Adrenal gland (tissue), 12 donors: ENCODE results near the gene RRP15. TPM values are rescaled to one million over a fixed set of nuclear protein-coding genes. Genes with fewer than 3 reads are reported as not detected.
A peak's percentile ranks its signal among the peaks of the same experiment; 100 is the strongest.

Experiments used
- DNase-seq, 7 donors: peaks; one replicate each; pipeline ENCODE4 v3.0.0-alpha.2; 2019 to 2020
- H3K27ac ChIP-seq, 5 donors: fragments of 200-600 bp; sonication (generic) in 4 of 5; 1 replicate in 3 of 5; 2 replicates in 2 of 5; pipeline versions ENCODE4 v1.5.1 to v1.8.0; 2016 to 2020; ENCODE audit warnings: mild to moderate bottlenecking in 1 of 5
- H3K27me3 ChIP-seq: fragments of 200-600 bp; 2 replicates; pipeline ENCODE4 v1.8.0; 2021
- H3K36me3 ChIP-seq, 2 donors: fragments of 200-600 bp; replicated peaks in 1 of 2; 1 replicate in 1 of 2; 2 replicates in 1 of 2; pipeline versions ENCODE4 v1.5.1 to v1.8.0; 2018 to 2022
- H3K4me1 ChIP-seq, 2 donors: fragments of 200-600 bp; replicated peaks in 1 of 2; 1 replicate in 1 of 2; 2 replicates in 1 of 2; pipeline versions ENCODE4 v1.5.1 to v1.8.0; 2018 to 2021
- H3K4me3 ChIP-seq, 4 donors: fragments of 200-600 bp; sonication (generic) in 3 of 4; one replicate each; pipeline ENCODE4 v1.5.1; 2016 to 2018
- H3K9me3 ChIP-seq, 3 donors: fragments of 200-600 bp; sonication (generic) in 1 of 3; replicated peaks in 1 of 3; 1 replicate in 2 of 3; 2 replicates in 1 of 3; pipeline versions ENCODE4 v1.5.1 to v1.8.0; 2016 to 2021
- CTCF ChIP-seq, 6 experiments: fragments of 450-650 bp in 4 of 6; fragments of 200-600 bp in 2 of 6; sonication (generic) in 1 of 6; IDR thresholded peaks; 1 replicate in 5 of 6; 2 replicates in 1 of 6; pipeline versions ENCODE4 v1.5.1 to v1.8.0; 2016 to 2021; ENCODE audit warnings: antibody characterized with exemption in 6 of 6, mild to moderate bottlenecking in 2 of 6, moderate library complexity in 1 of 6
- POLR2A ChIP-seq, 2 donors: fragments of 450-650 bp; IDR thresholded peaks; one replicate each; pipeline ENCODE4 v1.6.1; 2017; ENCODE audit warnings: antibody characterized with exemption in 2 of 2, mild to moderate bottlenecking in 2 of 2, moderate library complexity in 1 of 2
- WGBS, 4 donors: extraction: QIAGEN DNeasy Blood & Tissue Kit in 2 of 4; methylation state at CpG; one replicate each; pipeline versions ENCODE4 v1.1.5 to v1.1.7; 2013 to 2017; 5-methylcytosine and 5-hydroxymethylcytosine counted together
- intact Hi-C, 2 donors: fragments of 100-400 bp; cut with DNase I; formaldehyde crosslinking; loops; one replicate each; pipeline versions ENCODE4 v1.14.1 to v1.15.0; 2022 to 2023
- polyA plus RNA-seq, 3 donors: library from polyadenylated mRNA; stranded (reverse); fragments of 200-250 nt in 2 of 3; fragments of 350-450 nt in 1 of 3; fragmentation: Illumina TruSeq in 1 of 3; extraction: RNeasy Lipid Tissue Mini Kit (QIAGEN cat#74804) in 1 of 3; gene quantifications; one replicate each; pipeline ENCODE4 v1.2.3, GENCODE V29; 2013 to 2014
- total RNA-seq, 9 donors: library from RNA; depleted of rRNA in 4 of 9; stranded (reverse); fragments of >200 nt in 4 of 9; fragments of 120-200 nt in 1 of 9; fragmentation: NEBNext Ultra II Directional in 1 of 9; extraction: Animal tissue kit (Norgen Biotek cat#: 25700) in 1 of 9; gene quantifications; one replicate each; pipeline versions ENCODE4 v1.1.0 to v1.2.4, GENCODE V29; 2013 to 2023
- donor health status: healthy with polysubstance abuse.
- donor health status: Bipolar disorder and iron deficiency.
- donor health status: DM: yes; HTN: yes; CAD: no.
- donor health status: DM: no; HTN: no; CAD: no.
- donor health status: DM: no; HTN: no; CAD: no.
- donor health status: DM: yes; HTN: yes; CAD: no.

RRP15 gene
- total and polyA plus RNA-seq, 12 donors = 1.3 to 24.0 (median 11.1) TPM

DNA sequence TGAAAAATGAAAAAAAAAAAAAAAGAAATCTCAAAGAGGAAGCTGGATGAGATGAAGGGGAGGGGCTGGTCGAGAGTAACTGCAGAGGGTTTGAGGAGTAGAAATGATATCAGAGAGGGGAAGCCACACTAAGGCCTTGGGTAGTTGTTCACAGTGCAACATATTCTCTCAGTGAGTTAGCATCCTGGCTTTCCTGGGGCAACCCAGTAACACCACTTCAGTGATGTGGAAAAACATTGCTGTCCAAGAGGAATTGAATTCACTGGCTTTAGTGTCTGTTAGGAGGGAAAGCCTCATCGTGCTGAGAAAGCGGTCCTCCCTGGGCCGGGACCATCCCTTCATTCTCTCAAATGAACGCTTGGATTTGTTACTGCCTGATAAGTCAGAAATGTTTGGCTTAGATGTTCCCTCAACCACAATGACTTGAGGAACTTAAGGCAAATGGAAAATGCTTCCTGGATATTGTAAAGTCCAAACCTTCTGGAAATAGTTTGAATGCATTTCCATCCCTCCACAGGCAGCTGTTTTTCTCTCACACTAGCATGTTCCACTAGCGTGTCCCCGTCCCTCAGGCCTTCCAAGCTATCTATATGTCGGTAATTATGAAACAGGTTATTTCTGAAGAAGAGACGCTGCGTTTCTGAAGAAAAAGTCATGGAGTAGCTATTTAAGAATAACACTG is 72.3 kb downstream of the RRP15 start:
- H3K27ac ChIP-seq = peak overlapping the region in 3 of 5 donors; percentile 3 to 46 (median 28)
- WGBS, 4 donors = 77 to 88% (median 80%) methylated on average over 10 of the region's 10 CpGs

GRCh38 chr1:218357893-218358232 is 72.8 kb downstream of the RRP15 start:
- Histone ChIP-seq H3K4me1 (peaks cover 0 to 5% of the 10 kb centered on the region in 2 donors), H3K36me3 (no peaks in the 10 kb centered on the region), H3K27ac (peak overlapping the region in 1 of 5 donors; percentile 3), H3K27me3 (no peaks in the 10 kb centered on the region), H3K9me3 (no peaks in the 10 kb centered on the region), H3K4me3 (no peak overlapping the region)
- no peak for DNase-seq
- WGBS, 4 donors = 35 to 57% (median 51%) methylated on average over 3 of the region's 3 CpGs
- TF ChIP-seq POLR2A (IDR thresholded peaks at IDR 0.05) (no peak), CTCF (IDR thresholded peaks at IDR 0.05) (no peak)
- intact Hi-C loops = no loop called here

More for the DNA sequence above, 72.3 kb downstream of the RRP15 start:
- DNase-seq = no peak
- H3K4me3 ChIP-seq = no peak overlapping the region
- H3K27me3 ChIP-seq = no peaks in the 10 kb centered on the region
- H3K9me3 ChIP-seq = no peaks in the 10 kb centered on the region
- intact Hi-C loops = no loop called here
- H3K4me1 ChIP-seq = peaks cover 0 to 5% of the 10 kb centered on the region in 2 donors
- TF ChIP-seq POLR2A (IDR thresholded peaks at IDR 0.05) (no peak), CTCF (IDR thresholded peaks at IDR 0.05) (no peak)
- H3K36me3 ChIP-seq = no peaks in the 10 kb centered on the region

GRCh38 chr1:218361298-218362065 is 76.4 kb downstream of the RRP15 start:
- Histone ChIP-seq H3K9me3 (no peaks in the 10 kb centered on the region), H3K27ac (no peak overlapping the region), H3K36me3 (no peaks in the 10 kb centered on the region), H3K4me1 (peaks cover 0 to 5% of the 10 kb centered on the region in 2 donors), H3K27me3 (no peaks in the 10 kb centered on the region), H3K4me3 (no peak overlapping the region)
- TF ChIP-seq POLR2A (IDR thresholded peaks at IDR 0.05) (no peak), CTCF (IDR thresholded peaks at IDR 0.05) (peak in 4 of 6 experiments; percentile 26 to 47 (median 32))
- no peak for DNase-seq
- WGBS, 4 donors = 58 to 70% (median 66%) methylated on average over 7 of the region's 7 CpGs
- intact Hi-C loops = no loop called here

- intact Hi-C loops = no loop called here
- no peak overlapping the region for H3K27ac ChIP-seq
- no peaks in the 10 kb centered on the region for H3K27me3 ChIP-seq
- WGBS, 4 donors = 88 to 89% (median 89%) methylated on average over 5 of the region's 5 CpGs
- H3K4me3 ChIP-seq = no peak overlapping the region
- no peak for DNase-seq
- no peak for TF ChIP-seq POLR2A (IDR thresholded peaks at IDR 0.05)
- no peak for TF ChIP-seq CTCF (IDR thresholded peaks at IDR 0.05)
- H3K36me3 ChIP-seq = no peaks in the 10 kb centered on the region
- no peaks in the 10 kb centered on the region for H3K9me3 ChIP-seq
- no peaks in the 10 kb centered on the region for H3K4me1 ChIP-seq
These were observed 77.5 kb downstream of the RRP15 start for GRCh38 chr1:218362418-218363076.
